ENCODE results near the gene DPF3.

- TF ChIP-seq EZH2 (IDR thresholded peaks at IDR 0.05; ENCODE audit: insufficient read depth, poor library complexity, severe bottlenecking) (no peak), EZH2phosphoT487 (IDR thresholded peaks at IDR 0.05; ENCODE audit: insufficient read depth, low read depth) (no peak)
Observed at GRCh38 chr14:72892103-72892878, 1.6 kb downstream of the DPF3 start.

All from GM23248 (cell line).